ENCODE measurements around the gene TNFRSF17.

GRCh38 chr16:12002447-12003006 is 37.5 kb downstream of the TNFRSF17 start:
- TF ChIP-seq CTCF (IDR thresholded peaks at IDR 0.05) (no peak), POLR2A (IDR thresholded peaks at IDR 0.05) (no peak)
